HG03103 (cell line): ENCODE data around the gene RNF38.
"Not testable (repeated sequence)": the region's sequence is repeated elsewhere in the genome, so short reads cannot be mapped to it uniquely, and the experiment has no call there.

Experiments
- ATAC-seq: cut with Tn5 transposase; IDR thresholded peaks from one replicate; pipeline ENCODE4 v1.9.1; 2021; ENCODE audit warnings: low read depth; ENCODE audit not compliant: unreplicated experiment

The RNF38 gene

GRCh38 chr9:36399980-36400331 is at the start of gene RNF38:
Gene RNF38 (minus strand): TSS chr9:36400269. CDS start chr9:36400108, 161 bp downstream.
- ATAC-seq = no peak

GRCh38 chr9:36448555-36448954 is 48.5 kb upstream of the RNF38 start:
- not testable (repeated sequence) for ATAC-seq

- no peak for ATAC-seq
Observed at GRCh38 chr9:36448017-36448416, 47.9 kb upstream of the RNF38 start.

GRCh38 chr9:36446678-36447077 is 46.6 kb upstream of the RNF38 start:
- ATAC-seq = not testable (repeated sequence)

GRCh38 chr9:36445800-36446361 is 45.8 kb upstream of the RNF38 start:
- ATAC-seq = no peak

- ATAC-seq = no peak
Observed at GRCh38 chr9:36444203-36444602, 44.1 kb upstream of the RNF38 start.

- ATAC-seq = no peak
Observed at GRCh38 chr9:36443581-36443980, 43.5 kb upstream of the RNF38 start.

- no peak for ATAC-seq
Observed at GRCh38 chr9:36442710-36443109, 42.6 kb upstream of the RNF38 start.

GRCh38 chr9:36441966-36442365 is 41.9 kb upstream of the RNF38 start:
- no peak for ATAC-seq

GRCh38 chr9:36438536-36439236 is 38.6 kb upstream of the RNF38 start:
- ATAC-seq = no peak

GRCh38 chr9:36437790-36438189 is 37.7 kb upstream of the RNF38 start:
- ATAC-seq = no peak

GRCh38 chr9:36436909-36437308 is 36.8 kb upstream of the RNF38 start:
- no peak for ATAC-seq

- ATAC-seq = no peak
Observed at GRCh38 chr9:36433386-36433785, 33.3 kb upstream of the RNF38 start.

GRCh38 chr9:36431078-36431477 is 31.0 kb upstream of the RNF38 start:
- ATAC-seq = no peak

GRCh38 chr9:36426945-36427344 is 26.9 kb upstream of the RNF38 start:
- ATAC-seq = no peak

GRCh38 chr9:36426348-36426747 is 26.3 kb upstream of the RNF38 start:
- no peak for ATAC-seq

- no peak for ATAC-seq
Observed at GRCh38 chr9:36424289-36425055, 24.4 kb upstream of the RNF38 start.

GRCh38 chr9:36423206-36423605 is 23.1 kb upstream of the RNF38 start:
- ATAC-seq = no peak

- ATAC-seq = no peak
Observed at GRCh38 chr9:36416890-36417289, 16.8 kb upstream of the RNF38 start.

GRCh38 chr9:36415822-36416525 is 15.9 kb upstream of the RNF38 start:
- no peak for ATAC-seq

- ATAC-seq = not testable (repeated sequence)
Observed at GRCh38 chr9:36411410-36411809, 11.3 kb upstream of the RNF38 start.
